ENCODE measurements around the gene CRYZ. TPM values are rescaled to one million over a fixed set of nuclear protein-coding genes. Genes with fewer than 3 reads are reported as not detected.
"Not testable (repeated sequence)": the region's sequence is repeated elsewhere in the genome, so short reads cannot be mapped to it uniquely, and the experiment has no call there.

The CRYZ gene
- total and polyA plus RNA-seq, 11 donors = 12.7 to 54.1 (median 38.6) TPM

DNA sequence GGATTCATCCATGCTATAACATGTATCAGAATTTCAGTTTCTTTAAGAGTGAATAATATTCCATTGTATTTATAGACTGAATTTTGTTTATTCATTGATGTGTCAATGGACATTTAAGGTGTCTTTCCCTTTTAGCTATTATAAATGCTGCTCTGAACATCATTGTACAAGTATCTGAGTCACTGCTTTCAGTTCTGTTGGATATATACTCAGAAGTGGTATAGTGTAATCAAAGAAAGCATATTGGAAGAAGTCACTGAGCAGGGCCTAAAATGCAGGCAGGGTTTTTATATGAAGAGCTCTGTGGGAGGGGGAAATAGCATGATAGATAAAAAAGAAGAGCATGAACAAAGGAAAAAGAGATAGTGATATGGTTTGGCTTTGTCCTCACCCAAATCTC, 22.6 kb upstream of the CRYZ start:
- peaks cover 2 to 98% (median 90%) of the 10 kb centered on the region in 9 donors for H3K36me3 ChIP-seq
- intact Hi-C loops (cut with DNase I) = no loop called here
- no peak for ATAC-seq
- no peak overlapping the region for H3K4me3 ChIP-seq
- DNase-seq = no peak
- TF ChIP-seq POLR2A (IDR thresholded peaks at IDR 0.05) = no peak
- TF ChIP-seq, protein P1, sequence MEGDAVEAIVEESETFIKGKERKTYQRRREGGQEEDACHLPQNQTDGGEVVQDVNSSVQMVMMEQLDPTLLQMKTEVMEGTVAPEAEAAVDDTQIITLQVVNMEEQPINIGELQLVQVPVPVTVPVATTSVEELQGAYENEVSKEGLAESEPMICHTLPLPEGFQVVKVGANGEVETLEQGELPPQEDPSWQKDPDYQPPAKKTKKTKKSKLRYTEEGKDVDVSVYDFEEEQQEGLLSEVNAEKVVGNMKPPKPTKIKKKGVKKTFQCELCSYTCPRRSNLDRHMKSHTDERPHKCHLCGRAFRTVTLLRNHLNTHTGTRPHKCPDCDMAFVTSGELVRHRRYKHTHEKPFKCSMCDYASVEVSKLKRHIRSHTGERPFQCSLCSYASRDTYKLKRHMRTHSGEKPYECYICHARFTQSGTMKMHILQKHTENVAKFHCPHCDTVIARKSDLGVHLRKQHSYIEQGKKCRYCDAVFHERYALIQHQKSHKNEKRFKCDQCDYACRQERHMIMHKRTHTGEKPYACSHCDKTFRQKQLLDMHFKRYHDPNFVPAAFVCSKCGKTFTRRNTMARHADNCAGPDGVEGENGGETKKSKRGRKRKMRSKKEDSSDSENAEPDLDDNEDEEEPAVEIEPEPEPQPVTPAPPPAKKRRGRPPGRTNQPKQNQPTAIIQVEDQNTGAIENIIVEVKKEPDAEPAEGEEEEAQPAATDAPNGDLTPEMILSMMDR (IDR thresholded peaks at IDR 0.05) = no peak
- no peaks in the 10 kb centered on the region for H3K27me3 ChIP-seq
- H3K9me3 ChIP-seq = peaks cover 0 to 5% (median 0%) of the 10 kb centered on the region in 12 donors
- H3K4me1 ChIP-seq = no peaks in the 10 kb centered on the region
- H3K27ac ChIP-seq = no peak overlapping the region

DNA sequence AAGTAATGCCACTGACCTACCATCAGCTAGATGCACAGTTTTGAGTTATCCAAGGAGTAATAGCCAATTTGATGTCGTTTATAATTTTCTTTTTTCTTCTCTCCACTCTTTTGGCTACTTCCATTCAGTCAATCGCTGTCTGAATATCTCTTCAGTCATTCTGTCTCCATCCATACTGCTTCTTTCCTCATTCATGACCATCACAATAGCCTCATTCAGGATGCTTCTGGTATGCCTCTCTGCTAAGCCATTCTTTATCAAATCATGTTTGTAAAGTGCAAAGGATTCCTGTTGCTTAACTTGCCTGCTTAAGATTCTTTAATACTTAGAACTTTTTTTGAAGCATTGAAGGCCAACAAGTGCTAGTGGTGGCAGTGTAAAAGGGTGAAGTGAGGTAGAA, 20.3 kb upstream of the CRYZ start:
- Histone ChIP-seq H3K27me3 (no peaks in the 10 kb centered on the region), H3K4me3 (no peak overlapping the region), H3K9me3 (peaks cover 0 to 5% (median 0%) of the 10 kb centered on the region in 12 donors), H3K36me3 (peaks cover 2 to 98% (median 95%) of the 10 kb centered on the region in 9 donors), H3K27ac (no peak overlapping the region), H3K4me1 (no peaks in the 10 kb centered on the region)
- 86 to 93% (median 89%) methylated on average over 2 of the region's 2 CpGs for WGBS, 4 donors
- no peak for ATAC-seq
- intact Hi-C loops (cut with DNase I) = no loop called here
- no peak for DNase-seq
- no peak for TF ChIP-seq POLR2A (IDR thresholded peaks at IDR 0.05)
- TF ChIP-seq, protein P1 (IDR thresholded peaks at IDR 0.05) = no peak

DNA sequence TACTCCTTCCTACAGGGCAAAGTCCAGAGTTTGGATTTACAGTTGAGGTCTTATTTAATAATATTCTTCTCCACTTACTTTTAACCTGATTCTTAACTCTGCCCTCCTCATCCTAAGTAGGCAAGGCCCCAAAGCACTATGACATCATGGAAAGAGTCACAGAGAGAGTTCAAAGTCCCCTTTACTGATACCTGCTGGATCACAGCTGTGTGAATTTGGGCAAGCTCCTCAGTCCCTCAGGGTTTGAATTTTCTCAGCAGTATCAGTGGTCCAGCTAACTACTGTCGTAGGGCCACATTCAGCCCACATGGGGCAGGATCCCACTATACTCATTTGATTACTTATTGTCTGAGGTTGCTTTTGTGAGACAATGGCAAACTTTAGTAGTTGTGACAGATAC, 16.1 kb upstream of the CRYZ start:
- ATAC-seq = no peak

DNA sequence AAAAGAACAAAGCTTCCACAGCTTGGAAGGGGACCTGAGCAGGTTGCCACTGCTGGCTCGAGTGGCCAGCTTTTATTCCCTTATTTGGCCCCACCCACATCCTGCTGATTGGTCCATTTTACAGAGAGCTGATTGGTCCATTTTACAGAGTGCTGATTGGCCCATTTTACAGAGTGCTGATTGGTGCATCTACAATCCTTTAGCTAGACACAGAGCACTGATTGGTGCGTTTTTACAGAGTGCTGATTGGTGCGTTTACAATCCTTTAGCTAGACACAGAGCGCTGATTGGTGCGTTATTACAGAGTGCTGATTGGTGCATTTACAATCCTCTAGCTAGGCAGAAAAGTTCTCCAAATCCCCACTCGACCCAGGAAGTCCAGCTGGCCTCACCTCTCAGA, 12.4 kb upstream of the CRYZ start:
- ATAC-seq = not testable (repeated sequence)

More for the DNA sequence above, 16.1 kb upstream of the CRYZ start:
- H3K36me3 ChIP-seq = peaks cover 2 to 98% (median 84%) of the 10 kb centered on the region in 9 donors
- intact Hi-C loops (cut with DNase I) = no loop called here
- 89 to 95% (median 94%) methylated on average over 1 of the region's 1 CpG for WGBS, 4 donors
- H3K27ac ChIP-seq = no peak overlapping the region
- no peaks in the 10 kb centered on the region for H3K4me1 ChIP-seq
- DNase-seq = no peak
- H3K9me3 ChIP-seq = peaks cover 0 to 5% (median 0%) of the 10 kb centered on the region in 12 donors
- H3K4me3 ChIP-seq = no peak overlapping the region
- H3K27me3 ChIP-seq = no peaks in the 10 kb centered on the region
- TF ChIP-seq, protein P1 (IDR thresholded peaks at IDR 0.05) = no peak
- TF ChIP-seq POLR2A (IDR thresholded peaks at IDR 0.05) = no peak

DNA sequence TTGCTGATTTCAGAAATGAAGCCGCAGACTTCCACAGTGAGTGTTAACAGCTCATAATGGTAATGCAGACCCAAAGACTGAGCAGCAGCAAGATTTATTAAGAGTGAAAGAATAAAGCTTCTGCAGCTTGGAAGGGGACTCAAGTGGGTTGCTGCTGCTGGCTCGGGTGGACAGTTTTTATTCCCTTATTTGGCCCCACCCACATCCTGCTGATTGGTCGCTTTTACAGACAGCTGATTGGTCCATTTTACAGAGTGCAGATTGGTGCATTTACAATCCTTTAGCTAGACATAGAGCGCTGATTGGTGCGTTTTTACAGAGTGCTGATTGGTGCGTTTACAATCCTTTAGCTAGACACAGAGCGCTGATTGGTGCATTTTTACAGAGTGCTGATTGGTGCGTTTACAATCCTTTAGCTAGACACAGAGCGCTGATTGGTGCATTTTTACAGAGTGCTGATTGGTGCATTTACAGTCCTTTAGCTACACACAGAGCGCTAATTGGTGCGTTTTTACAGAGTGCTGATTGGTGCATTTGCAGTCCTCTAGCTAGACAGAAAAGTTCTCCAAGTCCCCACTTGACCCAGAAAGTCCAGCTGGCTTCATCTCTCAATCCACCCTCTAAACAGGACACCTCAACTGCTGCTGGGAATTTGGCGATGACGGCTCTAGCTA, 7.6 kb upstream of the CRYZ start:
- H3K36me3 ChIP-seq = peaks cover 0 to 90% (median 81%) of the 10 kb centered on the region in 9 donors
- H3K9me3 ChIP-seq; H3K4me1 ChIP-seq; H3K27ac ChIP-seq; H3K27me3 ChIP-seq; DNase-seq; ATAC-seq; intact Hi-C loops (cut with DNase I); H3K4me3 ChIP-seq: not testable (repeated sequence)
- 90 to 97% (median 94%) methylated on average over 13 of the region's 13 CpGs for WGBS, 4 donors

More for the DNA sequence above, 12.4 kb upstream of the CRYZ start:
- H3K27ac ChIP-seq; H3K4me1 ChIP-seq; H3K27me3 ChIP-seq; DNase-seq; H3K4me3 ChIP-seq; H3K9me3 ChIP-seq; intact Hi-C loops (cut with DNase I): not testable (repeated sequence)
- H3K36me3 ChIP-seq = peaks cover 0 to 96% (median 79%) of the 10 kb centered on the region in 9 donors
- WGBS, 4 donors = 93 to 97% (median 95%) methylated on average over 6 of the region's 6 CpGs
